HG03135 (cell line): ENCODE data around the gene SLC25A2.
"Not testable (repeated sequence)": the region's sequence is repeated elsewhere in the genome, so short reads cannot be mapped to it uniquely, and the experiment has no call there.

ENCODE experiments used
- ATAC-seq: cut with Tn5 transposase; IDR thresholded peaks from one replicate; pipeline ENCODE4 v1.9.1; 2021; ENCODE audit warnings: mild to moderate bottlenecking, moderate library complexity; ENCODE audit not compliant: unreplicated experiment

SLC25A2 gene

GRCh38 chr5:141316963-141317362, 13.1 kb upstream of the SLC25A2 start:
- ATAC-seq = not testable (repeated sequence)

DNA sequence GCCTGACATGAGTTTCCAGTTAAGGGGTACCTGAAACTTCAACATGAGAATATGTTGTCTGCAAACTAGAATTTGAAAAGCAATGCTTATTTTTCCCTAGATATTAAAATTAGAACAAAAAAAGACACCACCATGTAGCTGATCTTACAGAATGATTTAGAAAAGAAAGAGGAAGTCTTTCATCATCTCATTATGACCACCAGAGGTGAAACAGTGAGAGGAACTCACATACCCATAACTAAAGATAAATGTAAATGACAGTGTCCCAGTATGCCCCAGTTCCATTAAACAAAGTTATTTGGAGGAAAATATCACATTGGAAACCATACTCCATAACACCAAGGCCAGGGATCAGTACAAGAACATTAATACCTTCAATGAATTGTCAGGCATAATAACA, 9.9 kb upstream of the SLC25A2 start:
- ATAC-seq = no peak

GRCh38 chr5:141306630-141307029, 2.8 kb upstream of the SLC25A2 start:
- ATAC-seq = no peak

DNA sequence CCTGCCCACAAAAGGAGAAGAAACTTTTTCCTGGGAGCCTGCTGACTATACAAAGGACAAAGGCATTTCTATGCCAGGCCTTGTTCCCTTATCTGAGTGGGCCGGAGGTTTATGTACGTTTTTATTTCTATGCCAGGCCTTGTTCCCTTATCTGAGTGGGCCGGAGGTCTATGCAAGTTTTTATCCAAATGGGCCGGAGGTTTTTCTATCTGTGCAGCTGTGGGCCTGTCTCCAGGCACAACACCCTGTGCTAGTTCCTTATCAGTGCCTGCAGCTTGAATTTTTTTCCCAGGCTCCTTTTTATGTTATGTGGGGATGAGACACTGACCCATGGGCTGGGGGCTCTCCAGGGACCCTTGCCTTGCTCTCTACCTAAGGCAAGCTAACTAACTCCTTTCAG, 5.5 kb downstream of the SLC25A2 start:
- ATAC-seq = no peak

DNA sequence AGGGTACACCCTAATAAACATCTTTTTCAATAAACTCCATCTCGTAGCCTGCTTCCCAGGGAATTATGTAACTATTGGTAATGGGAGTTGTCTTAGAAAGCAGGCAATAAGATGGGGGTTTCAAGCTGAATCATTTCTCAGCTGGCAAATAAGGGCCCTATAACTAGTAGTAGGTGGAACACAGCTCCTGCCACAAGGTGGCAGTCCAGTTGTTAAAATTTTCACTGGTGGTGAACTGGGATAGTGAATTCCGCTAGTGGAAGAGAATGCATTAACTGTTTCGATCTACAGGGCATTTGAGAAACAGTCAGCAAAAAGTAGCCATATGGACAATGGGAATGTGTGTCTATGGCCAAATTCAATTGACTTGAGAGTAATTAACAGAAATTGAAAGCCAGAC, 30.9 kb downstream of the SLC25A2 start:
- ATAC-seq = no peak

GRCh38 chr5:141269195-141269594, 34.7 kb downstream of the SLC25A2 start:
- no peak for ATAC-seq

GRCh38 chr5:141261238-141261546, 42.7 kb downstream of the SLC25A2 start:
- ATAC-seq = no peak

- no peak for ATAC-seq
Measured at GRCh38 chr5:141260458-141261237, 43.2 kb downstream of the SLC25A2 start.

DNA sequence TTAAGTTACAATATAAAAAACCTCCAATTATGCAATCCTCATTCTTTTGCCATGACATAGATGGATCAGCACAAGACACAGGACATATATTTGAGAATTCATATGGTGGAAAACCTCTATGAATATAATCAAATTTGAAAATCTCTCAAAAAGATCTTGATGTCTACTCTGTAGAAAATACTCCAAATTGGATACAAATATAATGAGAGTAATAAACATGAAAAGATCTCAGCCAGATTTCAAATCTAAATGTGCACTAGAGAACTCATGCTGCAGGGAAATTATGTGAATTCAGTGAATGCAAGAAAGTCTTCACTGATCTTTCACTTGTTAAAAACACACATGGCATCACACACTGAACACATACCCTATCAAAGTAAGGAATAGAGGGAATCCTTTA, 44.9 kb downstream of the SLC25A2 start:
- ATAC-seq = no peak

GRCh38 chr5:141258464-141258863, 45.4 kb downstream of the SLC25A2 start:
- no peak for ATAC-seq
